ENCODE measurements around the gene FADS3. TPM values are rescaled to one million over a fixed set of nuclear protein-coding genes. Genes with fewer than 3 reads are reported as not detected.

Gene FADS3, protein sequence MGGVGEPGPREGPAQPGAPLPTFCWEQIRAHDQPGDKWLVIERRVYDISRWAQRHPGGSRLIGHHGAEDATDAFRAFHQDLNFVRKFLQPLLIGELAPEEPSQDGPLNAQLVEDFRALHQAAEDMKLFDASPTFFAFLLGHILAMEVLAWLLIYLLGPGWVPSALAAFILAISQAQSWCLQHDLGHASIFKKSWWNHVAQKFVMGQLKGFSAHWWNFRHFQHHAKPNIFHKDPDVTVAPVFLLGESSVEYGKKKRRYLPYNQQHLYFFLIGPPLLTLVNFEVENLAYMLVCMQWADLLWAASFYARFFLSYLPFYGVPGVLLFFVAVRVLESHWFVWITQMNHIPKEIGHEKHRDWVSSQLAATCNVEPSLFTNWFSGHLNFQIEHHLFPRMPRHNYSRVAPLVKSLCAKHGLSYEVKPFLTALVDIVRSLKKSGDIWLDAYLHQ
- total RNA-seq = 224 and 225 TPM in 2 replicates
- total RNA-seq (2013) = 78.3 TPM
- 256 and 265 TPM in 2 replicates for polyA plus RNA-seq
- 71.1 and 81.1 TPM in 2 replicates for polyA minus RNA-seq

GRCh38 chr11:61891331-61892084 is at the start of gene FADS3:
Gene FADS3 (minus strand): TSS chr11:61891545. CDS start chr11:61891381, 164 bp downstream.
- Mint-ChIP-seq H3K4me3 (peak within 1 kb of the TSS; percentile 94), H3K4me1 (peaks cover 38% of the 10 kb centered on the region), H3K27ac (peak within 1 kb of the TSS; percentile 96), H3K9me3 (ENCODE audit: insufficient read depth) (no peaks in the 10 kb centered on the region), H3K27me3 (no peaks in the 10 kb centered on the region)
- H2AFZ ChIP-seq (ENCODE audit: insufficient read depth, low read depth, low read length, poor library complexity, severe bottlenecking) = peak within 1 kb of the TSS; percentile 82
- TF ChIP-seq CTCF (IDR thresholded peaks at IDR 0.05) (peak; percentile 47), EZH2 (IDR thresholded peaks at IDR 0.05; ENCODE audit: borderline replicate concordance, insufficient read depth, low read depth, low read length, poor library complexity, severe bottlenecking) (no peak)
- DNase-seq = peak; percentile 96
- peaks cover 18 to 29% of the 10 kb centered on the region in 2 donors for H3K4me1 ChIP-seq (ENCODE audit: control insufficient read depth in 2 of 2, insufficient read depth in 2 of 2, low read length in 2 of 2)
- H4K20me1 ChIP-seq (ENCODE audit: control insufficient read depth, insufficient read depth, low read length, poor library complexity, severe bottlenecking) = peaks cover 29% of the 10 kb centered on the region
- peaks cover 39% of the 10 kb centered on the region for H3K79me2 ChIP-seq (ENCODE audit: control insufficient read depth, insufficient read depth, low read length)
- intact Hi-C loops (cut with micrococcal nuclease) = loop anchor here (1.0 to 5.0 kb wide), 10 partner anchors 8 to 991 kb away; partner anchors contain the start of genes FADS1, FEN1, FTH1 and INCENP
- peak within 1 kb of the TSS; percentile 13 to 84 (median 72) for H3K4me3 ChIP-seq (ENCODE audit: control extremely low read depth in 1 of 5, extremely low read depth in 1 of 5, insufficient read depth in 1 of 5, low read depth in 2 of 5, low read length in 4 of 5)
- H3K4me2 ChIP-seq (replicated peaks; ENCODE audit: low read depth, low read length, poor library complexity, severe bottlenecking) = peak within 1 kb of the TSS; percentile 83
- H3K27me3 ChIP-seq (replicated peaks in 1 of 4; ENCODE audit: control extremely low read depth in 1 of 4, control insufficient read depth in 3 of 4, insufficient read depth in 4 of 4, low read length in 3 of 4) = no peaks in the 10 kb centered on the region
- H3K9ac ChIP-seq (ENCODE audit: low read length) = peak within 1 kb of the TSS; percentile 84
- ATAC-seq (ENCODE audit: low read depth) = peak; percentile 61
- CTCF ChIA-PET = interaction anchor here (0.8 to 4.1 kb wide), 11 partner anchors 8 to 217 kb away, joined by 3 to 22 read pairs (median 5); partner anchors contain the start of gene FTH1
- POLR2A ChIA-PET = interaction anchor here (0.5 to 2.4 kb wide), 5 partner anchors 11 to 191 kb away, joined by 3 to 12 read pairs (median 5); partner anchors contain the start of gene FTH1
- peaks cover 0 to 7% (median 0%) of the 10 kb centered on the region in 3 donors for H3K9me3 ChIP-seq (ENCODE audit: control extremely low read depth in 1 of 3, control insufficient read depth in 2 of 3, insufficient read depth in 1 of 3, low read length in 2 of 3)
- peak within 1 kb of the TSS; percentile 79 to 91 for H3K27ac ChIP-seq (ENCODE audit: low read length in 2 of 2)
- no peaks in the 10 kb centered on the region for H3K36me3 ChIP-seq (replicated peaks in 1 of 2; ENCODE audit: control extremely low read depth in 1 of 2, control insufficient read depth in 1 of 2, extremely low read depth in 1 of 2, insufficient read depth in 2 of 2, low read length in 1 of 2)
- WGBS (ENCODE audit: insufficient coverage) = under 1% methylated on average over 96 of the region's 96 CpGs
